ENCODE measurements around the gene ZACN.

The ZACN gene

GRCh38 chr17:76082326-76083251 lies 3.6 kb downstream of the ZACN start:
- DNase-seq = no peak

- no peak for DNase-seq
Measured at GRCh38 chr17:76083536-76084182, 4.7 kb downstream of the ZACN start.

- no peak for DNase-seq
Measured at GRCh38 chr17:76085066-76085730, 6.2 kb downstream of the ZACN start.

- no peak for DNase-seq
Measured at GRCh38 chr17:76085731-76086366, 6.9 kb downstream of the ZACN start.

- DNase-seq = no peak
Measured at GRCh38 chr17:76086384-76086783, 7.4 kb downstream of the ZACN start.

GRCh38 chr17:76087531-76087930 lies 8.5 kb downstream of the ZACN start:
- DNase-seq = no peak

- no peak for DNase-seq
Measured at GRCh38 chr17:76088041-76088867, 9.3 kb downstream of the ZACN start.

GRCh38 chr17:76088868-76089576 lies 10.0 kb downstream of the ZACN start:
- no peak for DNase-seq

- no peak for DNase-seq
Measured at GRCh38 chr17:76089680-76090516, 10.9 kb downstream of the ZACN start.

- DNase-seq = no peak
Measured at GRCh38 chr17:76090517-76091129, 11.6 kb downstream of the ZACN start.

- DNase-seq = no peak
Measured at GRCh38 chr17:76091526-76092286, 12.7 kb downstream of the ZACN start.

GRCh38 chr17:76092526-76093413 lies 13.8 kb downstream of the ZACN start:
- no peak for DNase-seq

GRCh38 chr17:76094046-76094445 lies 15.1 kb downstream of the ZACN start:
- DNase-seq = no peak

GRCh38 chr17:76095943-76096342 lies 17.0 kb downstream of the ZACN start:
- no peak for DNase-seq

GRCh38 chr17:76097716-76098295 lies 18.8 kb downstream of the ZACN start:
- DNase-seq = no peak

GRCh38 chr17:76102944-76103273 lies 23.9 kb downstream of the ZACN start:
- no peak for DNase-seq

GRCh38 chr17:76103274-76104139 lies 24.5 kb downstream of the ZACN start, which contains the start of gene EXOC7:
Gene EXOC7, minus strand, starts transcription at chr17:76103787. Its CDS starts 95 bp downstream, at chr17:76103692.
- DNase-seq = peak; percentile 85

Measured in activated gamma-delta T cell (primary cell).